HG03457 (cell line): ENCODE data around the gene LRRC75A.

ENCODE experiments used
- ATAC-seq: cut with Tn5 transposase; IDR thresholded peaks from one replicate; pipeline ENCODE4 v1.9.1; 2021; ENCODE audit warnings: moderate number of reproducible peaks; ENCODE audit not compliant: unreplicated experiment

The LRRC75A gene

DNA sequence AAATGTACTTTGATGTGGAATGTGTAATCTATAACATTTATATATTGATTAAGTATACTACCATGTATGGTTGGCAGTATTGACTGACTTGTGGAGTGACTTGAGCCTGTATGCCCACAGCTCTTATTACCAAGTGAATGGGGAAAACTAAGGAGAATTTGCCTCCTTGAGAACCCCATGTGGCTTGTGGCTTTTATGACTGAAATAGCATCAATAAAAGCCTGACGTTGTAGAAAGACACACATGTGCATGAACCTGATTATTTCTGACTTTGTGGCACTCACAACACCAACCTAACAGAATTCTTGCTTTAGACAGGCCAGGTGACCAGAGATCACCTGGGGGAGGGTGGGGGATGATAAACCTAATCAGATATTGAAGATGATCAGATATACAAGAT is 2.1 kb upstream of the LRRC75A start:
- no peak for ATAC-seq

DNA sequence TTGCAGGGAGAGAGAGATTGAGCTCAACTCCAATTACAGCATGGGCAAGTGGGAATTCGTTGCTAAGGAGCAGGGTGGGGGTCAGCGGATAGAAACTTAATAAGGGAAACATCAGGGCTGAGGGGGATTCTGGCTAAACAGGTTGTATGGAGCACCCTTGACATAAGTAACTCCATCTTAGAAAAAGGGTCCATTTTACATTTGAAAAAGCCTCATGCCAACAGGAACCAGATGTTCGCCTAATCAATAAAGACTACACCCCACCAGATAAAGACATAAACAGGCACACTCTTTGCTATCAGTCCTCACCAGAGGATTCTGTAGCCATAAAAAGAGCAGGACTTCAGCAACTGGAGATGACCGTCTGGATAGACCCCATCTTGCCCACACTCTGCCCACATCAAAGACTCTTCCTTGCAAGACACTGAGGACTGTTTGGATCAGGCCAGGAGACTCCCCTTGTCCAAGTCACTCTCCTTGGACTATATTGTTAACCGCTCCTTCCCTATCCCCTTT is 1.6 kb upstream of the LRRC75A start:
- no peak for ATAC-seq

GRCh38 chr17:16492613-16493530 is 879 bp upstream of the LRRC75A start:
- ATAC-seq: no peak

DNA sequence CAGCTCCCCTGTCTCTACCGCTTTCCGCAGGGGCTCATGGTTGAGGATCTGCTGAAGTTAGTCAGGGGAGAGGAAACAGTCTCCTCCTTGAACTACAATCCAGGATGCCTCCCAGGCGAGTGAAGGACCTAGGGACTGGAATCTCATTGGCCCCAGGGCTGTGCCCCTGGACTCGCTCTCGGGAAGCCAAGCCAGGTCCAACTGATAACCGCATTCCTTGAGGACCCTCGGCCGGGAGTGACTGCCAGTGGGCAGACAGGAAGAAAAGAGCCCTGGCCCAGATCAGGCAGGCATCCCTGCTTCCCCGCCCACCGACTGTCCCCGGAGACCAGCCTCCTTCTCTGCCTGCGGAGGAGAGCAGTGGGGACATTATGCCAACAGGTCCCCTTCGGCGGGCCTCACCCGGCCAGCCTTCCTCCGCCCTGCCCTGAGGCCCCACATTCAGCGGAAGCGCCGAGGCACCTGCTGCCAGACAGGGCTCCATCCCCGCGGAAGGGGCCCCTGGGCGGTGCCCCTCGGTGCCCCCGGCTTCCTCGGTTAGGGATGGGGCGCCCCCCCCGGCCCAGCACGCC is 776 bp downstream of the LRRC75A start:
- ATAC-seq: no peak

DNA sequence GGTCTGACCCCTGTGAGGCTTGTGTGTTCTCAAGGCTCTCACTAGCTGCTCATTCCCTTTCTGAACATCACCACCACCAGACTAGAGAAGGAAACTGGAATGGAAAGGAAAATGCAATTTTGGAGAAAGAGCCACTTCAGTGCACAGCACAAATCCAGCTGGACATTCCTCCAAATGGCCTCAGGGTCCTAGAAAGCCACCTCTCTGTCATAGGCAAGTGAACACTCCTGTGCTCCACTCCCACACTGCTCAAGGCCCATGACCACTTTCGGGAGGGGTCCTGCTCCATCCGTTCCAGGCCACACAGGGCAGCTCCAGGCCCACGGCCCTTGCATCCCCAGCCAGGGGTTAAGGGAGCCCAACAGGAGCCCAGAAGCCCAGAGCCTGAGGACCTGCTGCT is 2.6 kb downstream of the LRRC75A start:
- ATAC-seq: no peak

DNA sequence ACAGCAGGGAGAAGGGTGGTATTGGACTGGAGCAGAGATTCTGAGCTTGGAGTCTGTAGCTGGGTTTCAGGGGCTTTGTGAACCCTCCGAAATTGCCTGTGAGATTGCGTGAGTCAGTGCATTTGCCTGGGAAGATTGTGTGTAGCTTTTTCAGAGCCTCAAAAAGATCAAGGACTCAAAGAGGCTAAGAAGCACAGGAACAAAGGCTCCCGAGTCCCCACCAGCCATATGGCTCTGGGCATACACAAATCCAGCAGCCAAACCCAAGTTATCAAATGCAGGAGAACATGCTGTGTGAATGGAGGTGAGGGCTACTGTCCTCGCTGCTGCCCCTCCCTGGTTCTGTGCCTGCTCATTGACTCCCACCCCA is 3.0 kb downstream of the LRRC75A start:
- no peak for ATAC-seq

DNA sequence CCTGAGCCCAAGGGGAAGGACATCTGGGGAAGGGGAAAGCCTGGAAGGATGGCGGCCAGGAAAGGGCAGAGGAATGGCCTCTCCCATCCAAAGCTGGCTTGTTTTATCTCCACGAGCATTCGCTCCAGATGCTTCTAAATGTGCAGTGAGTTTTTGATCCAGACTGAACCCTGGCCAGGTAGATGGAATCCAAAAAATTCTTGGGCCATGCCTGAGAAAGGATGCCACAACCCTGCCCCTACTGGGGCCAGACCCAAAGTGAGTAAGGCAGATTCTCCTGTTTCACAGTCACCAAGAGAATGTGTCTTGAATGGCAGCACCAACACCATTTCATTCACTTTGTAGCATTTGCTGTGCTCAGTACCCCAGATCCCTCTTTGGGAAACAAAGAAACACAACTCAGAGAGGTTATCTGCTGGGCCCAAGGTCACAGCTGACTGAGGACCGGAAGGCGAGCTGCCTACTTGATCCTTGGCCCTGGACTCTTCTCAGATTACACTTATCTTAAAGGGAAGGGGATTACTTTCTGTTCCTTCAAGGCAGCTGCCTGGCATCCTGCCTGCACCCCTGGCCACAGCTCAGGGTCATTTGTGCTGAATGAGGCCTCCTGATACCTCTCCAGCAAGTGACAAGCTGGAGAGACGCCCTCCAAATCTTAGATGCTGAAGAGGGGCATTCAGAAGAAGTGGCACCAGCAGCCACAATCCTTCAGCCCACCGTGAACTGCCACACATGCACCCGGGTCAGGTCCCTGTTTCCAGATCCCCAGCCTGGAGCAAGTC is 3.6 kb downstream of the LRRC75A start:
- ATAC-seq: no peak

- ATAC-seq: no peak
Observed at GRCh38 chr17:16486373-16487250, 5.4 kb downstream of the LRRC75A start.

DNA sequence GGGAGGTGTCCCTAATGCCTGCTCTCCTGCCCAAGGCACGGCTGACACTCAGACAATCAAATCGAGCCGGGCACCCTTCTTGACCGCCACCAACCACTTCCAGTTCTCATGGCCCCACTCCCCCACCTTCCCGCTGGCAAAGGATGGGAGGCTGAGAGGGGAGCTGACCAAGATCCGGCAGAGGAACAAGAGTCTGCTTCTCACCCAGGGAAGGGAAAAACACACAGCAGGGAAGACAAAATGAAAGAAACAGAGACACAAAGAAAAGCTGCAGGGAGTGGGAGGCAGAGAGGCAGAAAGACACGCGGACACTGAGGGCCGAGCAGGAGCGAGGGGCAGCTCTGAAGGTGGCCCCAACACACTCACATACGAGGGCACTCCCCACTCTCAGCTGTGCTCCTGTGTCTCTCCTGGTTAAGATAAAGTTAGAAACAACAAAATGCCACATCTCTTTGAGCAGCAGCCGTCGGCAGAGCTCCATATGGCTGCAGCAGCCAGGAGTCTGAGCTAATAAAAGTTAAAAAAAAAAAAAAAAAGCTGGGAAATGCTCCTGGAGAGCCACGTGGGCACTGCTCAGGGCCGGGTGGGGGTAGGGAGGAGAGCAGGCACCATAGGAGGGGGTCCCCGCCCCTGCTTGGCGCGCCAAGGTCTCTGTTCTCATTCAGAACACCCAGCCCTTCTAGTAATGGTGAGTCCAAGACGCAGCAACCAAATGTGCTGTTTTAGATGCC is 7.4 kb downstream of the LRRC75A start:
- no peak for ATAC-seq

DNA sequence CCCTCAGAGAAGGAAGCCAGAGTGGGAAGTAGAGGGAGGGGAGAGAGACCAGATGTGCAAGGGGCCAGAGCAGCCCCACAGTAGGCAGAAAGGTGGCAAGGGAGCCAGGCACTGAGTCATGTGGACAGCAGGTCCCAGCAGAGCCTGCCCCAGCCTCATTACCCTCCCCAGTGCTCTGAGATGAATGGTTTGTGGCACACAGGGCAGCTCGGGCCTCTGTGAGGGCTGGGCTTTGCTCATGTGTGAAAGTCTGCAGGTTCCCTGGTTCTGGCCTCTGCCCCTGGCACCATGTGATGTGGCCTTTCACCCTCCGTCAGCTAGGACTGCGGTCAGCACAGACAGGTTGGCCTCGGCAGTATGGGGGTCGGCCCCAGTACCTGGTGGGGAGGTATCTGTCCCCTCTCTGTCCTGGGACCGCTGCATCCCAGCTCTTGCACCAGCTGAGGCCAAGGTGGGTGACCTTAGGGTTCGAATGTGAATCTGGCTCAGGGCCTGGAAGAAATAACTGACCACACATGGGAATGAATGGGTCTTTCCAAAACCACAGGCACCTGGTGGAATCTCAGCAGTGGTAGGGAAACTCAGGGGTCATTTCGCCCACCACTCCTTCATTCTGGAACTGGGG is 8.9 kb downstream of the LRRC75A start:
- no peak for ATAC-seq

- no peak for ATAC-seq
Observed at GRCh38 chr17:16482253-16482652, 9.7 kb downstream of the LRRC75A start.

DNA sequence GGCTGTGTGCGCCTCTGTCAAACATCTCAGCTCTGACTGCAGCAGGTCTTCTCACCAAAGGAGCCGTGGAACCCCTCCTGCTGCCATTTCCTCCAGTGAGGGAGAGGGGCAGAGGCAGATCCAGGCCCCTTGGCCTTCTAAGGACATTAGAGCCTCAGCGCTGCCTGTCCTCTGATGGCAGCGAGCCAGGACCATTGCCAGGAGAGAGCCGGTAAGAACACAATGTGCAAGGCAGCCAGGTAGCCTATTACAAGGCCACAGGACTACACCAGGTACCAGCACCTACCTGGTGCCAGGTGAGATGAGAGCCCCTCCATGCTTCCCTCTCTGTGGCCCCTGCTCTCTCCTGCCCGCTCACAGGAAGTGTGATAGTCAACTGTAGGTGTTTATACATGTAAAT is 11.0 kb downstream of the LRRC75A start:
- ATAC-seq: no peak

- ATAC-seq: no peak
Observed at GRCh38 chr17:16479264-16479663, 12.7 kb downstream of the LRRC75A start.

DNA sequence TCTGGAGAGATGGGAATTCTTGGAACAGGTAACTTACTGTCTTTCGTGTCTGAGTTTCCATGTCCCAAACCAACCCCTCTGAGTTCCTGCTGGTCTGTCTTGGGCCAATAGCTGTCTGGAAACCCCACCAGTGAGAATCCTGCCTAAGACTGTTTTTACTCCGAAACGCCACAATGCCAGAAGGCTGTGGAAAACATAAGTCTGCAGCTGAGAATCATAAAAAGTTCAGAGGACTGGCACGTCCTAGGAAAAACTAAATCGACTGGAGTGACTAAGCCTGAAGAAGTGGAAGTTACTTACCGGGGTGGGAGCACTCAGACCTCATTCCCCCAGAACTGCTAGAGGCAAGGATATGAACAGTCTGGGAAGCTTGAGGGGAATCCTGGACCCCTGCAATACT is 13.3 kb downstream of the LRRC75A start:
- no peak for ATAC-seq

- no peak for ATAC-seq
Observed at GRCh38 chr17:16477666-16478065, 14.3 kb downstream of the LRRC75A start.

DNA sequence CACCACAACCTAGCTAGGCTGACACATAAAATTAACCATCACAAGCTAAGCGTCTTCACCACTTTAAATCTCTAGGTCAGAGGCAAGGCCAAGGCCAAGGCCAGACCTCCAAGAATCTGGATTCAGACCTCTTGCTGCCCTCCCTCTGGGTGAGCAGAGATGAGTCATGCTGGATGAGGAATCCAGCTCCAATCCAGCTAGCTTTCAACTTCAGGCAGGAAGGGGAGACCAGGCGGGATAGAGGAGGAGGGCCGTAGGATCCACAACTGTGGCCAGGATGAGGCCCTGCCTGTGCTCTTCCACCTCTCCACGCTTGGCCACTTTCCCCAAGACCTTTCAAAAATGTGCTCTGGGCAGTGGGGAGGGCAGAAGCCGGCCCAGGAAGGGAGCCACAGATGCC is 14.7 kb downstream of the LRRC75A start:
- no peak for ATAC-seq

DNA sequence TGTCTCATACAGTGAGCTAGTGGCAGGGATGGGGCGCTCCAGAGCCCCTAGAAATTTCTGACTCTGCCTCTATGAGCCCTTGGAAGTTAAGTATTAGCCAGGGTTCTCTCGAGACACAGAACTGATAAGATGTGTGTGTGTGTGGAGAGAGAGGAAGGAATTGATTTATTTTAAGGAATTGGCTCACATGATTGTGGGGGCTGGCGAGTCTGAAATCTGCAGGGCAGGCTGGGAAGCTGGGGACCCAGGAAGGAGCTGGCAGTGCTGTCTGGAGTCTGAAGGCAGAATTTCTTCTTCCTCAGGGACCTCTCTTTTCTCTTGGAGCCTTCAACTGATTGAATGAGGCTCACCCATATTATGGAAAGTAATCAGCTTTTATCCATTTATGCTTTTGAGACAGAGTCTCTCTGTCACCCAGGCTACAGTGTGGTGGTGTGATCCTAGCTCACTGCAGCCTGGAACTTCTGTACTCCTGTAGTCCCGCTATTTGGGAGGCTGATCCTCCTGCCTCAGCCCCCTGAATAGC is 16.8 kb downstream of the LRRC75A start:
- no peak for ATAC-seq

DNA sequence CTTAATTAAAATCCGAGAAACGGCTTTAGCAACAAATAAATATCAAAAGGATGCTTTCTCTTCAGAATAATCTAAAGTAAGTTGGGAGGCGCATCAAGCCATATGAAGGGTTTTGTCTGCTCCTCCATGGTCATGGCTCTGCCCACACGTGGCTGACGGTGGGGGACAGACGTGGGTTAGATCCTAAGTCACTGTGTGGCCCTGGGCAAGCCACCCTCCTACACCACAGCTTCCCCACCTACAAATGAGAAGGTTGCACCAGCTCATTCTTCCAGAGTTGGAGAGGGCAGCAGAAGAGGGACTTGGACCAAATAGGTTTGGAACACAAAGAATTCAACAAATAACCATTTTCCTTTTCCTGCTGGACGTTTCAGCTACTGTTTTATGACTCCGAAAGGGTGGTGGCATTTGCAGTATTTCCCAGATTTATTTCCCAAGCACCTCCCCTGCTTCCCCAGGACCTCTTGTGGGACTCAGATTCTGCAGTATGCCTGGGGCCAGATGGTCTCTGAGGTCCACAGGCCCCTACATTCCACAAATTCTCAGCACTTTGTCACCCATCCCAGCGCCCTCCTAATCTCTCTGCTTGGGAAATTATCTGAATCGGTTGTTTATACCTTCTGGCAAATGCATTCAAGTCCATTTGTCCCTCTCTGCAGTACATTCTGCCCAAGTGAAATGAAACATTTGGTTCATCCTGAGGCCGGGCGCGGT is 17.8 kb downstream of the LRRC75A start:
- no peak for ATAC-seq
